KOPT-K1 (cell line): ENCODE data around the gene LRRC37A3.
"Not testable (repeated sequence)": the region's sequence is repeated elsewhere in the genome, so short reads cannot be mapped to it uniquely, and the experiment has no call there.

Source experiments
- H3K27ac ChIP-seq: fragments of 200-600 bp; sonication (generic); 2 replicates; pipeline ENCODE4 v1.5.1; 2016; ENCODE audit warnings: antibody characterized with exemption, mild to moderate bottlenecking, low read depth, low read length; ENCODE audit not compliant: poor library complexity, severe bottlenecking
- H3K36me3 ChIP-seq: fragments of 200-600 bp; sonication (generic); 2 replicates; pipeline ENCODE4 v1.5.1; 2017; ENCODE audit warnings: antibody characterized with exemption, mild to moderate bottlenecking, low read length, moderate library complexity; ENCODE audit not compliant: insufficient read depth
- H3K9me3 ChIP-seq: fragments of 200-600 bp; sonication (generic); 2 replicates; pipeline ENCODE4 v1.5.1; 2017; ENCODE audit warnings: antibody characterized with exemption, low read length, mild to moderate bottlenecking; ENCODE audit not compliant: insufficient read depth, poor library complexity, severe bottlenecking

Gene LRRC37A3

DNA sequence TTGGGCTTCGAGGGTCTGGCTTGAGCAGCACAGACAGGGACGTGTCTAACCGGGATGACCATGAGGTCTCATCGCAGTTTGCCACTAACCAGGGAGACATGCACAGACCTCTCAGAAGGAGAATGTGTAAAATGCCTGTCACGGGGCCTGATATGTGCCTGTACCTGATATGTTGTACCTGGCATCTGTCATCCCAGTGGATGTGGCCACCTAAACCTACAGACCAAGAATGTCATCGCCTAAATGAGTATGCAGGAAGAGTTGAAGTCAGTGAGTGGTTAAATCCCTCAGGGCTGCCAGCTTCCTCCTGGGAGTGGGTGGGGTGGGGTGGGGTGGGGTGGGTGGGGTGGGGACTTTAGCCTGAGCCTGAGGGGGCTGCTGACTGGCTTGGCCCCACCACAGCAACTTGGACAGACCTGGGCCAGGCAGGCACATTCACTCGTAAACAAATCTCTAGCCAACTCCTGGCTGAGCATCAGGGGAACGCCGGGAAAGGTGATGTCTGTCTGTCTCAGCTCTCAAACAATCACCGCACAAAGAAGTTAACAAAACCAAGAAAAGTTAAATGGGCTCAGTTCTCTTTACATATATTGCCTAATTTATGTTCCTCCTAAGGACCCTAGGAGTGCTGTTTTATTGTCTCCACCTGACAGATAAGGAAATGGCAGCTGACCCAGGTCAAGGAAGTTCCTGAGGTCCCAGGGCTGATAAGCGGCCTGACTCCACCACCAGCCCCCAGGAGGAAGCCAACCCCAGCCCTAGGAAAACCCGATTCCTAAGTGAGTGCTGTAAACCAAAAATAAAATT lies 89.3 kb downstream of the LRRC37A3 start:
- not testable (repeated sequence) for H3K9me3 ChIP-seq, H3K27ac ChIP-seq
- H3K36me3 ChIP-seq, result peaks cover 18% of the 10 kb centered on the region; the same call in 1 of the 2 replicates

DNA sequence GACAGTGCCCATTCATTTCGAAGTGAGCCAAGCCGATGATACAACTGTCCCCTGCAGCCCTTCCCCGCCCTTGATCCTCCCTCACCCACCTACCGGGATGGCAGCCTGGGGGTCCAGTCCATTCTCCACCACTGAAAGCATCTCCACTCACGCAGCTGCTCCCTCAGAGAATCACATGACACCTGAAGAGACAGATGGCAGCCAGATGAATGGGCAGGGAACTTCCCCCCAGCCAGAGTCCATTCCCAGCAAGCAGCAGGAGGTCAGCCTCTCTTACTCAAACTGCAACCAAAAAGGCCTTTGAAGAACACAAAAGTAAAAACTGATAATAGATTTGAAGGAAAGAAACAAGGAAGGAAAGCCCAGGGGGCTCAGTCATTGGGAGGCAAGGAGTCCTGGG lies 90.2 kb downstream of the LRRC37A3 start:
- H3K36me3 ChIP-seq, result peaks cover 26% of the 10 kb centered on the region
- H3K27ac ChIP-seq, H3K9me3 ChIP-seq: not testable (repeated sequence)

DNA sequence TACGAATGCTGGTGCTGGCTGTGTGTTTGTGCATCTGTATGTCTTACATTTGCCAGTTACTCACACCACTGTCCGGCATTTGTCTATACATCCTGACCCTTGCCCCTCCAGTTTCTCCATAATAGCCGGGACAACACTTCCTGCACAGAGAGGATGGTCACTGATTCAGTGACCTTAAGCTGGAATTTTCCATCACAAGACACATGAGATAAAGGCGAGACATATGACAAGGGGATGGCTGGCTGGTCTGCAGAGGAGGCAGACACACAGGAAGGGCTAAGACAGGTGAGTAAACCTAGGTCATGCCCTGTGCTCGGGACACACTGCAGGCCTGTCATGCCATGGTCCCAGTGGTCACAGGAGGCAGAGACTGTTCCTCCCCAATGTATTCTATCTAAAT lies 100.4 kb downstream of the LRRC37A3 start:
- H3K9me3 ChIP-seq, H3K27ac ChIP-seq: not testable (repeated sequence)
- H3K36me3 ChIP-seq, result peaks cover 66% of the 10 kb centered on the region

DNA sequence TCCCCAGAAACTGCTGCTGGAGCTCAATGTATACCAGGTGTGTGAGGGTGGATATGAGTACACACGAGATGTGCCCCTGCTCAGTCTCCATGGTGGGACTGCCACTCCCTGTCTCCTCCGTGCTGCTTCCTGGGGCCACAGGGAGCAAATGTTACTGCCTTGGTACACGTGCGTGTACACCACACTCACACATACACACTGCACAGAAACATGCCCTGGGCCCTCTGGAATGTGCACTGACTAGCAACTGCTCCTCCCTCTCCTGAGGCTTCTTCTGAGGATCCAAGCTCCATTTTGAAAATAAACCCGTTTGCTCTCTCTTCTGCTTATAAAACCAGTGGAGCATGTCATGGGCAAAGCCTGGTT lies 103.5 kb downstream of the LRRC37A3 start:
- H3K27ac ChIP-seq, result not testable (repeated sequence)

DNA sequence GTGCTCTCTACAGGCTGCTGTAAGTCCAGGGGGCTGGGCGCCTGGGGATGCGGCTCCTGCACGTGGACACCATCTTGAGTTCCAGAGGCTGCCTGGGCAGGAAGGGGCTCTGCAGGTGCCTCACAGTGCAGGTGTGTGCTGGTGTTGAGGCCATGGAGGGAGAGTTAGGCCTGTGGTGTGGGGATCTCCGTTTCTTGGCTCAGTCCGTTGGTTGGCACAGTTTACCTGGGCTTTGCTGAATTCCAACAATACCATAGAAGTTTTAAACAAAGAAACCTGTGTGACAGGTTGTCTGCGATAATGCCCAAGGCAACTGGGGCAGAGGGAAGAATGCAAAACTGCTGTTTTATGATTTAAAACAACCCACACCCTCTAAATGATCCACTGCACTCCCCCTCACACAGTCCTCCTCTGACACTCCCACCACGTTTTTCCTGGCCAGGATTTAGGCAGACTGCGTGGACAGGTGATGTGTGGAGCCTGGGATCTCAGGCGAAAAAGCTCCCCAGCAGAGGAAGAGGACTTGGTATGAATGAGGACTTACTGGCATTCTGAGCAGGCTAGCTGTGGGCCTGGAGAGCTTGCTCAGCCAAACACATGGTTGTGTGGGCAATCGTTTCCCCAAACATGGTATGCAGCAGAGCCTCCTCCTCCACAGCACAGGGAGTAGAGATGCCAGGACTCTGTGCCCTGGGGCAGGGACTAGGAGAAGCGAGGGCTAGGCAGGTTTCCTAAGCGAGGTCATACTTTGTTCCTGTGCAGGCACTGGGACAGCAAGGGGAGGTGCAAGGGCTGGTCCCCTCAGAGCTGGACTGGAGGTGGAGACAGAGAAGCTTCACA lies 104.1 kb downstream of the LRRC37A3 start:
- H3K9me3 ChIP-seq, H3K27ac ChIP-seq: not testable (repeated sequence)
- peaks cover 62% of the 10 kb centered on the region for H3K36me3 ChIP-seq

More for the DNA sequence above, 103.5 kb downstream of the LRRC37A3 start:
- H3K9me3 ChIP-seq, result not testable (repeated sequence)
- H3K36me3 ChIP-seq, result peaks cover 56% of the 10 kb centered on the region

DNA sequence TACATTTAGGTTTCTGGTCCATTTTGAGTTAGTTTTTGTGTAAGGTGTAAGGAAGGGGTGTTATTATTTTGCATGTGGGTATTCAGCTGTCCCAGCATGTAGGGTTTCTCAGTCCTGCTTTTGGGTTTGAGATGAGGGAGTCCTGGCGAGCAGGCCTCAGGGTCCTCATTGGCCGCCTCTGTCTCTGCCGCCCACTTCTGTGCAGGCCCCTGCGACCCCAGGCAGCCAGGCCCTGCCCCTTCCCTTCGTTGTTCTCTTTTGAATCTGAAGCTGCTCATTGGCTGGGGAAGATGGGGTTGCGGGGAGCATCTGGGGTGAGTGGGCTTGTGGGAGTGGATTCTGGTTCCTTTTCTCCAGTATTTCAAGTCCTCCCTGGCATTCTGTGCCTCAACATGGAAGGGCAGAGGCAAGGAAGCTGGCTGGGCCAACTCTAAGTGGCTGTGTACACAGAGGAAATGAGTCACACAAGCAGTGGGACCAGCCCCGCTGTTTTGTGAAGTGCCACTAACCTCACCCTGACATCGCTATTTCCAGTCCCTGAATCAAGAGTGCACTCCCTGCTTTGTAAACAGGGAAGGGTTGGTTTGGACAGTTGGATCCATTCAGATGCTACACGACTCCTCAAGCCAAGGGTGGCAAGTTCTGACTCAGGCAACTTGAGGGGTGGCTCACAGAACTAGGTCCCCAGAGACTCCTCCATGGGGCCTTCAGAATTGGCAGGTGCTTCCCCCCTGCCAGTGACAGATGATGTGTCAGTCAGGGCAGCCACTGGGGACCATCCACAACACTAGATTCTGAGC lies 110.9 kb downstream of the LRRC37A3 start:
- Histone ChIP-seq H3K36me3 (peaks cover 44% of the 10 kb centered on the region), H3K27ac (peak overlapping the region; percentile 39)
- H3K9me3 ChIP-seq, result not testable (repeated sequence)
